HepG2 (cell line): ENCODE results near the gene ONECUT2. TPM values are rescaled to one million over a fixed set of nuclear protein-coding genes. Genes with fewer than 3 reads are reported as not detected.

Experiments
- GATAD1 ChIP-seq: IDR thresholded peaks from 2 replicates; pipeline ENCODE4 v1.6.1; 2016; ENCODE audit warnings: missing genetic modification reagents, missing compliant biosample characterization
- TBX2 ChIP-seq: sonication (generic); formaldehyde crosslinking; IDR thresholded peaks from 2 replicates; pipeline ENCODE4 v1.5.0; 2020; ENCODE audit warnings: missing genetic modification reagents, mild to moderate bottlenecking, borderline replicate concordance
- ZNF124 ChIP-seq: sonication (generic); formaldehyde crosslinking; IDR thresholded peaks from 2 replicates; pipeline ENCODE4 v1.4.0; 2020; ENCODE audit warnings: missing genetic modification reagents
- polyA plus RNA-seq, 8 experiments: library from polyadenylated mRNA; depleted of rRNA in 3 of 8; stranded (reverse) in 7 of 8; unstranded in 1 of 8; fragments of >200 nt; fragmentation: Illumina TruSeq in 4 of 8; extraction: Trizol in 4 of 8; gene quantifications; 2 replicates each; pipeline versions ENCODE4 v1.2.1 to v1.2.3, GENCODE V29; 2011 to 2016; ENCODE audit warnings: low read depth in 4 of 8, missing spikeins in 1 of 8, mixed read lengths in 1 of 8; ENCODE audit not compliant: insufficient read depth in 1 of 8
- total RNA-seq, 5 experiments: library from RNA; depleted of rRNA; stranded (reverse); fragments of >200 nt; fragmentation: Illumina TruSeq; extraction: Trizol; gene quantifications; 2 replicates each; pipeline ENCODE4 v1.2.3, GENCODE V29; 2016; ENCODE audit warnings: low read depth in 1 of 5
- TF ChIP-seq, protein P1 (sequence below): sonication (generic); formaldehyde crosslinking; conservative IDR thresholded peaks from 2 replicates; pipeline ENCODE4 v1.4.0; 2020; ENCODE audit warnings: missing genetic modification reagents
- TF ChIP-seq, protein P2 (sequence below): sonication (generic); formaldehyde crosslinking; IDR thresholded peaks from 2 replicates; pipeline ENCODE4 v1.4.0; 2020; ENCODE audit warnings: missing genetic modification reagents
- TF ChIP-seq, protein P3 (sequence below): IDR thresholded peaks from 2 replicates; pipeline ENCODE4 v1.4.0; 2020; ENCODE audit warnings: mild to moderate bottlenecking, missing genetic modification reagents

ONECUT2 gene
- total and polyA plus RNA-seq, 2 of the 13 experiments (the other 11 are each of a cell fraction or from before 2014, with no cell fraction given) = 3.0 to 3.2 TPM

DNA sequence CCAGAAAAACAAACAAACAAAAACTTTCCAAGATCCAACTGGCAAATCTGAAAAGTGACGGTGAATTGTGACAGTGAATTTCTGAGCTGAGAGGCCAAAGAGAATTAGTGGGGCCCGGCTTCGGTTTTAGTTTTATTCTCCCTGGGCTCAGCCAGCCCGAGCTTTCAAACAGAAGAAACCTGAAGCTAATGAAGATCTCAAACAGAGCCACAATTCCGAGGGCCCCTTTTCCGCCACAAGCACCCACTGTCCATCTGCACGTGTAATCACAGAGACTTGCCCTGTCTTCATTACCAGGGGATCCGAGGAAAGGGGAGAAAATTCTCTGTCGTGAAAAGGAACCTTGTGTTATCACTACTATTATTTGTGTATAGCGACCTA is 4.2 kb upstream of the ONECUT2 start (continued):
- TF ChIP-seq, protein P1, sequence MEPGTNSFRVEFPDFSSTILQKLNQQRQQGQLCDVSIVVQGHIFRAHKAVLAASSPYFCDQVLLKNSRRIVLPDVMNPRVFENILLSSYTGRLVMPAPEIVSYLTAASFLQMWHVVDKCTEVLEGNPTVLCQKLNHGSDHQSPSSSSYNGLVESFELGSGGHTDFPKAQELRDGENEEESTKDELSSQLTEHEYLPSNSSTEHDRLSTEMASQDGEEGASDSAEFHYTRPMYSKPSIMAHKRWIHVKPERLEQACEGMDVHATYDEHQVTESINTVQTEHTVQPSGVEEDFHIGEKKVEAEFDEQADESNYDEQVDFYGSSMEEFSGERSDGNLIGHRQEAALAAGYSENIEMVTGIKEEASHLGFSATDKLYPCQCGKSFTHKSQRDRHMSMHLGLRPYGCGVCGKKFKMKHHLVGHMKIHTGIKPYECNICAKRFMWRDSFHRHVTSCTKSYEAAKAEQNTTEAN (CRISPR knock-in tag) = no peak
- TF ChIP-seq TBX2 (CRISPR knock-in tag) = no peak
- TF ChIP-seq, protein P2, sequence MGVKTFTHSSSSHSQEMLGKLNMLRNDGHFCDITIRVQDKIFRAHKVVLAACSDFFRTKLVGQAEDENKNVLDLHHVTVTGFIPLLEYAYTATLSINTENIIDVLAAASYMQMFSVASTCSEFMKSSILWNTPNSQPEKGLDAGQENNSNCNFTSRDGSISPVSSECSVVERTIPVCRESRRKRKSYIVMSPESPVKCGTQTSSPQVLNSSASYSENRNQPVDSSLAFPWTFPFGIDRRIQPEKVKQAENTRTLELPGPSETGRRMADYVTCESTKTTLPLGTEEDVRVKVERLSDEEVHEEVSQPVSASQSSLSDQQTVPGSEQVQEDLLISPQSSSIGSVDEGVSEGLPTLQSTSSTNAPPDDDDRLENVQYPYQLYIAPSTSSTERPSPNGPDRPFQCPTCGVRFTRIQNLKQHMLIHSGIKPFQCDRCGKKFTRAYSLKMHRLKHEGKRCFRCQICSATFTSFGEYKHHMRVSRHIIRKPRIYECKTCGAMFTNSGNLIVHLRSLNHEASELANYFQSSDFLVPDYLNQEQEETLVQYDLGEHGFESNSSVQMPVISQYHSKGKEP = no peak
- no peak for TF ChIP-seq ZNF124 (CRISPR knock-in tag)
- TF ChIP-seq, protein P3, sequence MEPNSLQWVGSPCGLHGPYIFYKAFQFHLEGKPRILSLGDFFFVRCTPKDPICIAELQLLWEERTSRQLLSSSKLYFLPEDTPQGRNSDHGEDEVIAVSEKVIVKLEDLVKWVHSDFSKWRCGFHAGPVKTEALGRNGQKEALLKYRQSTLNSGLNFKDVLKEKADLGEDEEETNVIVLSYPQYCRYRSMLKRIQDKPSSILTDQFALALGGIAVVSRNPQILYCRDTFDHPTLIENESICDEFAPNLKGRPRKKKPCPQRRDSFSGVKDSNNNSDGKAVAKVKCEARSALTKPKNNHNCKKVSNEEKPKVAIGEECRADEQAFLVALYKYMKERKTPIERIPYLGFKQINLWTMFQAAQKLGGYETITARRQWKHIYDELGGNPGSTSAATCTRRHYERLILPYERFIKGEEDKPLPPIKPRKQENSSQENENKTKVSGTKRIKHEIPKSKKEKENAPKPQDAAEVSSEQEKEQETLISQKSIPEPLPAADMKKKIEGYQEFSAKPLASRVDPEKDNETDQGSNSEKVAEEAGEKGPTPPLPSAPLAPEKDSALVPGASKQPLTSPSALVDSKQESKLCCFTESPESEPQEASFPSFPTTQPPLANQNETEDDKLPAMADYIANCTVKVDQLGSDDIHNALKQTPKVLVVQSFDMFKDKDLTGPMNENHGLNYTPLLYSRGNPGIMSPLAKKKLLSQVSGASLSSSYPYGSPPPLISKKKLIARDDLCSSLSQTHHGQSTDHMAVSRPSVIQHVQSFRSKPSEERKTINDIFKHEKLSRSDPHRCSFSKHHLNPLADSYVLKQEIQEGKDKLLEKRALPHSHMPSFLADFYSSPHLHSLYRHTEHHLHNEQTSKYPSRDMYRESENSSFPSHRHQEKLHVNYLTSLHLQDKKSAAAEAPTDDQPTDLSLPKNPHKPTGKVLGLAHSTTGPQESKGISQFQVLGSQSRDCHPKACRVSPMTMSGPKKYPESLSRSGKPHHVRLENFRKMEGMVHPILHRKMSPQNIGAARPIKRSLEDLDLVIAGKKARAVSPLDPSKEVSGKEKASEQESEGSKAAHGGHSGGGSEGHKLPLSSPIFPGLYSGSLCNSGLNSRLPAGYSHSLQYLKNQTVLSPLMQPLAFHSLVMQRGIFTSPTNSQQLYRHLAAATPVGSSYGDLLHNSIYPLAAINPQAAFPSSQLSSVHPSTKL (CRISPR knock-in tag) = no peak
- no peak for TF ChIP-seq GATAD1 (CRISPR knock-in tag)
